HepG2 (cell line): ENCODE measurements around the gene CDH23. TPM values are rescaled to one million over a fixed set of nuclear protein-coding genes. Genes with fewer than 3 reads are reported as not detected.

Experiments used
- ATAC-seq: fragments of 200-7000 bp; cut with Tn5 transposase; 3 replicates; pipeline ENCODE4 v1.9.1; 2020; ENCODE audit warnings: mild to moderate bottlenecking, moderate library complexity
- BruUV-seq: library from RNA; stranded (reverse); fragments of 400-500 nt; replicated peaks from 2 replicates; lab custom pipeline; 2021; lab: Mats Ljungman, UMichigan
- CTCF ChIA-PET: fragments of 300-600 bp; formaldehyde crosslinking; extraction: SDS; loops from one replicate; lab custom pipeline; 2021; ENCODE audit warnings: low total read pairs, inconsistent platforms, low intra/inter-chr PET ratio; lab: Yijun Ruan, JAX
- POLR2A ChIA-PET: fragments of 350-600 bp; sonication (Branson Sonifier 250); formaldehyde crosslinking; loops from one replicate; lab custom pipeline; 2020; ENCODE audit warnings: antibody characterized with exemption, inconsistent platforms; lab: Yijun Ruan, JAX
- DNase-seq: peaks from one replicate; pipeline ENCODE4 v3.0.0-alpha.2; 2015; ENCODE audit warnings: low spot score
- FAIRE-seq: peaks from 3 replicates; lab custom pipeline; 2011; peaks lifted over from hg19 to GRCh38; lab: Jason Lieb, UNC
- H2AFZ ChIP-seq: one replicate; pipeline ENCODE4 v1.6.1; 2011; ENCODE audit warnings: low read length, inconsistent platforms
- H3K27ac ChIP-seq: fragments of 300-600 bp; 3 replicates; pipeline ENCODE4 v1.8.0; 2011; ENCODE audit warnings: mixed run types, mild to moderate bottlenecking, mixed read lengths, low read length, inconsistent platforms; ENCODE audit not compliant: insufficient read depth; ENCODE audit errors: extremely low read length
- H3K27me3 ChIP-seq, 2 experiments: fragments of 200-600 bp in 1 of 2; 2 replicates in 1 of 2; 3 replicates in 1 of 2; pipeline versions ENCODE4 v1.6.0 to v1.8.0; 2011; ENCODE audit warnings: low read length in 2 of 2, mild to moderate bottlenecking in 2 of 2, moderate library complexity in 2 of 2, inconsistent platforms in 1 of 2; ENCODE audit not compliant: insufficient read depth in 2 of 2, control insufficient read depth in 1 of 2
- H3K36me3 ChIP-seq, 2 experiments: fragments of 200-600 bp in 1 of 2; replicated peaks in 1 of 2; 2 replicates in 1 of 2; 3 replicates in 1 of 2; pipeline versions ENCODE4 v1.5.1 to v1.8.0; 2011; ENCODE audit warnings: low read length in 2 of 2, inconsistent platforms in 1 of 2; ENCODE audit not compliant: insufficient read depth in 2 of 2, control insufficient read depth in 1 of 2
- H3K4me1 ChIP-seq: 2 replicates; pipeline ENCODE4 v1.5.1; 2012; ENCODE audit warnings: low read length, inconsistent platforms; ENCODE audit not compliant: insufficient read depth
- H3K4me2 ChIP-seq: 2 replicates; pipeline ENCODE4 v1.6.0; 2011; ENCODE audit warnings: low read depth, low read length, inconsistent platforms
- H3K4me3 ChIP-seq, 3 experiments: fragments of 200-600 bp in 1 of 3; sonication (generic), shearing (Covaris generic) in 1 of 3; replicated peaks in 1 of 3; 2 replicates each; pipeline ENCODE4 v1.5.1; 2011 to 2016; ENCODE audit warnings: low read length in 3 of 3, inconsistent platforms in 2 of 3, low read depth in 2 of 3, mild to moderate bottlenecking in 2 of 3, control low read depth in 1 of 3, mixed read lengths in 1 of 3; ENCODE audit not compliant: insufficient read depth in 1 of 3
- H3K79me2 ChIP-seq: one replicate; pipeline ENCODE4 v1.6.1; 2011; ENCODE audit warnings: low read length, inconsistent platforms; ENCODE audit not compliant: insufficient read depth
- H3K9ac ChIP-seq: 2 replicates; pipeline ENCODE4 v1.6.0; 2011; ENCODE audit warnings: mild to moderate bottlenecking, low read depth, low read length, inconsistent platforms; ENCODE audit not compliant: insufficient read depth
- H3K9me3 ChIP-seq: 2 replicates; pipeline ENCODE4 v1.5.1; 2012; ENCODE audit warnings: mild to moderate bottlenecking, low read length
- H4K20me1 ChIP-seq: 2 replicates; pipeline ENCODE4 v1.6.0; 2011; ENCODE audit warnings: inconsistent platforms, mild to moderate bottlenecking, low read length, moderate library complexity; ENCODE audit not compliant: insufficient read depth
- PHF8 ChIP-seq: sonication (generic); formaldehyde crosslinking; IDR thresholded peaks from 2 replicates; pipeline ENCODE4 v1.5.0; 2020; ENCODE audit warnings: missing genetic modification reagents
- TARDBP ChIP-seq: sonication (generic); formaldehyde crosslinking; IDR thresholded peaks from 2 replicates; pipeline ENCODE4 v1.8.0; 2022; ENCODE audit warnings: mild to moderate bottlenecking, missing genetic modification reagents
- ZBTB25 ChIP-seq: IDR thresholded peaks from 2 replicates; pipeline ENCODE4 v1.6.1; 2018; ENCODE audit warnings: missing genetic modification reagents
- ZNF33B ChIP-seq: sonication (generic); formaldehyde crosslinking; IDR thresholded peaks from 2 replicates; pipeline ENCODE4 v1.5.1; 2020; ENCODE audit warnings: mild to moderate bottlenecking, missing genetic modification reagents
- WGBS: methylation state at CpG from one replicate; pipeline ENCODE4 v1.1.6; 2017; ENCODE audit warnings: low lambda C conversion rate; 5-methylcytosine and 5-hydroxymethylcytosine counted together
- in situ Hi-C: cut with HindIII; loops from 2 replicates; pipeline ENCODE4 v1.10.0; 2017; ENCODE audit warnings: low pct_unique_long_range_greater_than_20kb; ENCODE audit not compliant: extremely low pct_ligation_motif_present
- intact Hi-C: fragments of 100-400 bp; cut with micrococcal nuclease; formaldehyde crosslinking; loops from one replicate; pipeline ENCODE4 v1.10.0; 2022; ENCODE audit not compliant: unreplicated experiment
- polyA plus RNA-seq, 8 experiments: library from polyadenylated mRNA; depleted of rRNA in 3 of 8; stranded (reverse) in 7 of 8; unstranded in 1 of 8; fragments of >200 nt; fragmentation: Illumina TruSeq in 4 of 8; extraction: Trizol in 4 of 8; gene quantifications; 2 replicates each; pipeline versions ENCODE4 v1.2.1 to v1.2.3, GENCODE V29; 2011 to 2016; ENCODE audit warnings: low read depth in 4 of 8, missing spikeins in 1 of 8, mixed read lengths in 1 of 8; ENCODE audit not compliant: insufficient read depth in 1 of 8
- total RNA-seq, 5 experiments: library from RNA; depleted of rRNA; stranded (reverse); fragments of >200 nt; fragmentation: Illumina TruSeq; extraction: Trizol; gene quantifications; 2 replicates each; pipeline ENCODE4 v1.2.3, GENCODE V29; 2016; ENCODE audit warnings: low read depth in 1 of 5
- TF ChIP-seq, protein P1 (sequence below): sonication (generic); formaldehyde crosslinking; IDR thresholded peaks from 2 replicates; pipeline ENCODE4 v1.5.0; 2020; ENCODE audit warnings: mild to moderate bottlenecking, missing genetic modification reagents, borderline replicate concordance
- TF ChIP-seq, protein P2 (sequence below): IDR thresholded peaks from 2 replicates; pipeline ENCODE4 v1.6.1; 2012; ENCODE audit warnings: low read depth, low read length, improper control_type of control experiment
- TF ChIP-seq, protein P3 (sequence below), 2 experiments: IDR thresholded peaks; 2 replicates each; pipeline ENCODE4 v1.6.1; 2011 to 2012; ENCODE audit warnings: low read length in 2 of 2, borderline replicate concordance in 1 of 2, low read depth in 1 of 2, mild to moderate bottlenecking in 1 of 2, moderate library complexity in 1 of 2

Gene CDH23
- total and polyA plus RNA-seq, 2 of the 13 experiments (the other 11 are each of a cell fraction or from before 2014, with no cell fraction given) = 0.13 TPM; not detected in 1

- ChIA-PET CTCF (no interaction called here), POLR2A (no interaction called here)
- TF ChIP-seq, protein P1, sequence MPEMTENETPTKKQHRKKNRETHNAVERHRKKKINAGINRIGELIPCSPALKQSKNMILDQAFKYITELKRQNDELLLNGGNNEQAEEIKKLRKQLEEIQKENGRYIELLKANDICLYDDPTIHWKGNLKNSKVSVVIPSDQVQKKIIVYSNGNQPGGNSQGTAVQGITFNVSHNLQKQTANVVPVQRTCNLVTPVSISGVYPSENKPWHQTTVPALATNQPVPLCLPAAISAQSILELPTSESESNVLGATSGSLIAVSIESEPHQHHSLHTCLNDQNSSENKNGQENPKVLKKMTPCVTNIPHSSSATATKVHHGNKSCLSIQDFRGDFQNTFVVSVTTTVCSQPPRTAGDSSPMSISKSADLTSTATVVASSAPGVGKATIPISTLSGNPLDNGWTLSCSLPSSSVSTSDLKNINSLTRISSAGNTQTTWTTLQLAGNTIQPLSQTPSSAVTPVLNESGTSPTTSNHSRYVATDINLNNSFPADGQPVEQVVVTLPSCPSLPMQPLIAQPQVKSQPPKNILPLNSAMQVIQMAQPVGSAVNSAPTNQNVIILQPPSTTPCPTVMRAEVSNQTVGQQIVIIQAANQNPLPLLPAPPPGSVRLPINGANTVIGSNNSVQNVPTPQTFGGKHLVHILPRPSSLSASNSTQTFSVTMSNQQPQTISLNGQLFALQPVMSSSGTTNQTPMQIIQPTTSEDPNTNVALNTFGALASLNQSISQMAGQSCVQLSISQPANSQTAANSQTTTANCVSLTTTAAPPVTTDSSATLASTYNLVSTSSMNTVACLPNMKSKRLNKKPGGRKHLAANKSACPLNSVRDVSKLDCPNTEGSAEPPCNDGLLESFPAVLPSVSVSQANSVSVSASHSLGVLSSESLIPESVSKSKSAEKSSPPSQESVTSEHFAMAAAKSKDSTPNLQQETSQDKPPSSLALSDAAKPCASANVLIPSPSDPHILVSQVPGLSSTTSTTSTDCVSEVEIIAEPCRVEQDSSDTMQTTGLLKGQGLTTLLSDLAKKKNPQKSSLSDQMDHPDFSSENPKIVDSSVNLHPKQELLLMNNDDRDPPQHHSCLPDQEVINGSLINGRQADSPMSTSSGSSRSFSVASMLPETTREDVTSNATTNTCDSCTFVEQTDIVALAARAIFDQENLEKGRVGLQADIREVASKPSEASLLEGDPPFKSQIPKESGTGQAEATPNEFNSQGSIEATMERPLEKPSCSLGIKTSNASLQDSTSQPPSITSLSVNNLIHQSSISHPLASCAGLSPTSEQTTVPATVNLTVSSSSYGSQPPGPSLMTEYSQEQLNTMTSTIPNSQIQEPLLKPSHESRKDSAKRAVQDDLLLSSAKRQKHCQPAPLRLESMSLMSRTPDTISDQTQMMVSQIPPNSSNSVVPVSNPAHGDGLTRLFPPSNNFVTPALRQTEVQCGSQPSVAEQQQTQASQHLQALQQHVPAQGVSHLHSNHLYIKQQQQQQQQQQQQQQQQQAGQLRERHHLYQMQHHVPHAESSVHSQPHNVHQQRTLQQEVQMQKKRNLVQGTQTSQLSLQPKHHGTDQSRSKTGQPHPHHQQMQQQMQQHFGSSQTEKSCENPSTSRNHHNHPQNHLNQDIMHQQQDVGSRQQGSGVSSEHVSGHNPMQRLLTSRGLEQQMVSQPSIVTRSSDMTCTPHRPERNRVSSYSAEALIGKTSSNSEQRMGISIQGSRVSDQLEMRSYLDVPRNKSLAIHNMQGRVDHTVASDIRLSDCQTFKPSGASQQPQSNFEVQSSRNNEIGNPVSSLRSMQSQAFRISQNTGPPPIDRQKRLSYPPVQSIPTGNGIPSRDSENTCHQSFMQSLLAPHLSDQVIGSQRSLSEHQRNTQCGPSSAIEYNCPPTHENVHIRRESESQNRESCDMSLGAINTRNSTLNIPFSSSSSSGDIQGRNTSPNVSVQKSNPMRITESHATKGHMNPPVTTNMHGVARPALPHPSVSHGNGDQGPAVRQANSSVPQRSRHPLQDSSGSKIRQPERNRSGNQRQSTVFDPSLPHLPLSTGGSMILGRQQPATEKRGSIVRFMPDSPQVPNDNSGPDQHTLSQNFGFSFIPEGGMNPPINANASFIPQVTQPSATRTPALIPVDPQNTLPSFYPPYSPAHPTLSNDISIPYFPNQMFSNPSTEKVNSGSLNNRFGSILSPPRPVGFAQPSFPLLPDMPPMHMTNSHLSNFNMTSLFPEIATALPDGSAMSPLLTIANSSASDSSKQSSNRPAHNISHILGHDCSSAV (CRISPR knock-in tag) = no peak
- TF ChIP-seq, protein P2, sequence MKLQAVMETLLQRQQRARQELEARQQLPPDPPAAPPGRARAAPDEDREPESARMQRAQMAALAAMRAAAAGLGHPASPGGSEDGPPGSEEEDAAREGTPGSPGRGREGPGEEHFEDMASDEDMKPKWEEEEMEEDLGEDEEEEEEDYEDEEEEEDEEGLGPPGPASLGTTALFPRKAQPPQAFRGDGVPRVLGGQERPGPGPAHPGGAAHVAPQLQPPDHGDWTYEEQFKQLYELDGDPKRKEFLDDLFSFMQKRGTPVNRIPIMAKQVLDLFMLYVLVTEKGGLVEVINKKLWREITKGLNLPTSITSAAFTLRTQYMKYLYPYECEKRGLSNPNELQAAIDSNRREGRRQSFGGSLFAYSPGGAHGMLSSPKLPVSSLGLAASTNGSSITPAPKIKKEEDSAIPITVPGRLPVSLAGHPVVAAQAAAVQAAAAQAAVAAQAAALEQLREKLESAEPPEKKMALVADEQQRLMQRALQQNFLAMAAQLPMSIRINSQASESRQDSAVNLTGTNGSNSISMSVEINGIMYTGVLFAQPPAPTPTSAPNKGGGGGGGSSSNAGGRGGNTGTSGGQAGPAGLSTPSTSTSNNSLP = no peak
- TF ChIP-seq ZBTB25 (CRISPR knock-in tag) (no peak), TARDBP (CRISPR knock-in tag) (no peak), ZNF33B (CRISPR knock-in tag) (no peak), PHF8 (CRISPR knock-in tag) (no peak)
- TF ChIP-seq, protein P3, sequence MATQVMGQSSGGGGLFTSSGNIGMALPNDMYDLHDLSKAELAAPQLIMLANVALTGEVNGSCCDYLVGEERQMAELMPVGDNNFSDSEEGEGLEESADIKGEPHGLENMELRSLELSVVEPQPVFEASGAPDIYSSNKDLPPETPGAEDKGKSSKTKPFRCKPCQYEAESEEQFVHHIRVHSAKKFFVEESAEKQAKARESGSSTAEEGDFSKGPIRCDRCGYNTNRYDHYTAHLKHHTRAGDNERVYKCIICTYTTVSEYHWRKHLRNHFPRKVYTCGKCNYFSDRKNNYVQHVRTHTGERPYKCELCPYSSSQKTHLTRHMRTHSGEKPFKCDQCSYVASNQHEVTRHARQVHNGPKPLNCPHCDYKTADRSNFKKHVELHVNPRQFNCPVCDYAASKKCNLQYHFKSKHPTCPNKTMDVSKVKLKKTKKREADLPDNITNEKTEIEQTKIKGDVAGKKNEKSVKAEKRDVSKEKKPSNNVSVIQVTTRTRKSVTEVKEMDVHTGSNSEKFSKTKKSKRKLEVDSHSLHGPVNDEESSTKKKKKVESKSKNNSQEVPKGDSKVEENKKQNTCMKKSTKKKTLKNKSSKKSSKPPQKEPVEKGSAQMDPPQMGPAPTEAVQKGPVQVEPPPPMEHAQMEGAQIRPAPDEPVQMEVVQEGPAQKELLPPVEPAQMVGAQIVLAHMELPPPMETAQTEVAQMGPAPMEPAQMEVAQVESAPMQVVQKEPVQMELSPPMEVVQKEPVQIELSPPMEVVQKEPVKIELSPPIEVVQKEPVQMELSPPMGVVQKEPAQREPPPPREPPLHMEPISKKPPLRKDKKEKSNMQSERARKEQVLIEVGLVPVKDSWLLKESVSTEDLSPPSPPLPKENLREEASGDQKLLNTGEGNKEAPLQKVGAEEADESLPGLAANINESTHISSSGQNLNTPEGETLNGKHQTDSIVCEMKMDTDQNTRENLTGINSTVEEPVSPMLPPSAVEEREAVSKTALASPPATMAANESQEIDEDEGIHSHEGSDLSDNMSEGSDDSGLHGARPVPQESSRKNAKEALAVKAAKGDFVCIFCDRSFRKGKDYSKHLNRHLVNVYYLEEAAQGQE (IDR thresholded peaks at IDR 0.05; ENCODE audit: borderline replicate concordance in 1 of 2, low read depth in 1 of 2, low read length in 2 of 2) = no peak
Measured at GRCh38 chr10:71790749-71791440, 394.2 kb downstream of the CDH23 start.

More at GRCh38 chr10:71790749-71791440, 394.2 kb downstream of the CDH23 start:
- Histone ChIP-seq H3K79me2 (no peaks in the 10 kb centered on the region), H3K4me1 (no peaks in the 10 kb centered on the region), H3K9ac (no peak overlapping the region), H3K27me3 (peaks cover 2 to 29% of the 10 kb centered on the region in 2 experiments; a peak in 2 of 5 replicates), H3K36me3 (no peaks in the 10 kb centered on the region), H4K20me1 (no peaks in the 10 kb centered on the region), H3K4me3 (no peak overlapping the region), H2AFZ (no peak overlapping the region), H3K9me3 (no peaks in the 10 kb centered on the region), H3K27ac (no peak overlapping the region), H3K4me2 (no peak overlapping the region)
- no peak for DNase-seq
- no TSS peak for BruUV-seq
- intact Hi-C loops = no loop called here
- no peak for FAIRE-seq
- ATAC-seq = no peak; the same call in 2 of the 3 replicates
- WGBS = 4% methylated on average over 12 of the region's 17 CpGs
- in situ Hi-C loops = no loop called here
